Measurements from ENCODE around the gene ART1. TPM values are rescaled to one million over a fixed set of nuclear protein-coding genes. Genes with fewer than 3 reads are reported as not detected.

The ART1 gene
- total RNA-seq, 1 donor from 2014 or later, result not detected

DNA sequence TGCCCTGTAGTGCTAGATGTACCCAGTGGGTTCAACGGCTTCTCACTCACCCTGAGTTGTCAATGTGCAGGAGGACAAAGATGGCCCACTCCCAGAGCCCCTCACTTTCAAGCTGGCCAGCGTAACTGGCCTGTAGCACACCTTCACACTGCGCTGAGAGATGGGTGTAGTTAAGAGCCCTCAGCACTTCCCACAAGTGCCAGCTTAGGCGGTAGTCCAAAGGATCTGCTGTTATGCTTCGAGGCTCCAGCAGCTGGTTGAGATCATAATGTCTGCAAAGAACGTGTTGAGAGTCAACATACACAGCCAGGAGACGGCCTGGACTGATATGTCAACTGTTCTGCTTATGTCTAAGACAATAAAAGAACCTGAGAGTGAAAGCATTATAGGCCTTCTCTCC lies 41.0 kb downstream of the ART1 start:
- H3K9me3 ChIP-seq (ENCODE audit: insufficient read depth, low read depth, low read length), result no peaks in the 10 kb centered on the region
- peaks cover 20% of the 10 kb centered on the region for H4K20me1 ChIP-seq (ENCODE audit: insufficient read depth, low read length)
- no peak overlapping the region for H3K27ac ChIP-seq (ENCODE audit: low read depth, low read length)
- peaks cover 64% of the 10 kb centered on the region for H3K36me3 ChIP-seq (ENCODE audit: insufficient read depth, low read length)
- no peak overlapping the region for H3K4me3 Mint-ChIP-seq (ENCODE audit: unreplicated experiment)
- FAIRE-seq, result no peak
- H3K27me3 Mint-ChIP-seq (ENCODE audit: low read depth, unreplicated experiment), result no peaks in the 10 kb centered on the region
- H3K27ac Mint-ChIP-seq (ENCODE audit: unreplicated experiment), result no peak overlapping the region
- no peaks in the 10 kb centered on the region for H3K4me1 ChIP-seq (ENCODE audit: insufficient read depth, low read length)
- H3K9ac ChIP-seq (ENCODE audit: low read length), result no peak overlapping the region
- H3K4me2 ChIP-seq (ENCODE audit: low read length), result no peak overlapping the region
- peaks cover 2% of the 10 kb centered on the region for H3K4me1 Mint-ChIP-seq (ENCODE audit: low read depth, unreplicated experiment)
- no peak overlapping the region for H3K4me3 ChIP-seq (ENCODE audit: insufficient read depth, low read depth, low read length)
- H3K9me3 Mint-ChIP-seq (ENCODE audit: unreplicated experiment), result no peaks in the 10 kb centered on the region
- no peaks in the 10 kb centered on the region for H3K27me3 ChIP-seq (ENCODE audit: insufficient read depth, low read length)
- H3K36me3 Mint-ChIP-seq (ENCODE audit: low read depth, unreplicated experiment), result peaks cover 25% of the 10 kb centered on the region
- no peak for TF ChIP-seq EZH2 (IDR thresholded peaks at IDR 0.05; ENCODE audit: insufficient read depth, low read length)
- TF ChIP-seq CTCF (IDR thresholded peaks at IDR 0.05; ENCODE audit: insufficient read depth, low read depth, low read length), result no peak
- no peaks in the 10 kb centered on the region for H3K79me2 ChIP-seq (ENCODE audit: insufficient read depth, low read length)
- H2AFZ ChIP-seq (ENCODE audit: low read depth, low read length), result no peak overlapping the region
- no peak for DNase-seq (ENCODE audit: low read depth)

GRCh38 chr11:3686751-3687150 lies 41.8 kb downstream of the ART1 start:
- Mint-ChIP-seq H3K27me3 (ENCODE audit: low read depth, unreplicated experiment) (no peaks in the 10 kb centered on the region), H3K4me1 (ENCODE audit: low read depth, unreplicated experiment) (peaks cover 2% of the 10 kb centered on the region), H3K27ac (ENCODE audit: unreplicated experiment) (no peak overlapping the region), H3K9me3 (ENCODE audit: unreplicated experiment) (no peaks in the 10 kb centered on the region), H3K36me3 (ENCODE audit: low read depth, unreplicated experiment) (peaks cover 25% of the 10 kb centered on the region), H3K4me3 (ENCODE audit: unreplicated experiment) (no peak overlapping the region)
- H3K9me3 ChIP-seq (ENCODE audit: insufficient read depth, low read depth, low read length), result no peaks in the 10 kb centered on the region
- H2AFZ ChIP-seq (ENCODE audit: low read depth, low read length), result no peak overlapping the region
- H3K27me3 ChIP-seq (ENCODE audit: insufficient read depth, low read length), result no peaks in the 10 kb centered on the region
- H3K36me3 ChIP-seq (ENCODE audit: insufficient read depth, low read length), result peaks cover 64% of the 10 kb centered on the region
- FAIRE-seq (no peak), DNase-seq (ENCODE audit: low read depth) (no peak)
- no peak overlapping the region for H3K27ac ChIP-seq (ENCODE audit: low read depth, low read length)
- H4K20me1 ChIP-seq (ENCODE audit: insufficient read depth, low read length), result peaks cover 20% of the 10 kb centered on the region
- no peak overlapping the region for H3K9ac ChIP-seq (ENCODE audit: low read length)
- TF ChIP-seq EZH2 (IDR thresholded peaks at IDR 0.05; ENCODE audit: insufficient read depth, low read length) (no peak), CTCF (IDR thresholded peaks at IDR 0.05; ENCODE audit: insufficient read depth, low read depth, low read length) (no peak)
- no peaks in the 10 kb centered on the region for H3K79me2 ChIP-seq (ENCODE audit: insufficient read depth, low read length)
- H3K4me3 ChIP-seq (ENCODE audit: insufficient read depth, low read depth, low read length), result no peak overlapping the region
- H3K4me1 ChIP-seq (ENCODE audit: insufficient read depth, low read length), result no peaks in the 10 kb centered on the region
- H3K4me2 ChIP-seq (ENCODE audit: low read length), result no peak overlapping the region

DNA sequence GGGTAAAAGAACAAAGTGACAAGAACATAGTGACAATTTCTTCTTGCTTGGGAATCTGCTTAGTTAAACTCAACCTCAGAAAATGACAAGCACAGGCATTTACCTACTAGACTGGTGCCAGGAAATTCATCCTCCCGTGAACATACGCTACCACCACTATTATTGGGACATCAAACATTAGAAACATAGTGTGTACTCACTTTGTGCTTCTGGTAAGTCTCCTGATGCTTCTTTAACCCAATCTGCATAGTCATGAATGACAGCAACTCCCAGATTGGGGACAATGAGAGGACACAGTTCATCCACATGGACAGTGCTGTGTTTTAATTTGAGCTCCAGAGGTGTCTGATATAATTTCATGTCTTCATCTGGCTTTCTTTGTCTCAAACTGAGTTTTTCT lies 55.5 kb downstream of the ART1 start:
- Mint-ChIP-seq H3K27me3 (ENCODE audit: low read depth, unreplicated experiment) (no peaks in the 10 kb centered on the region), H3K9me3 (ENCODE audit: unreplicated experiment) (no peaks in the 10 kb centered on the region), H3K36me3 (ENCODE audit: low read depth, unreplicated experiment) (peaks cover 7% of the 10 kb centered on the region), H3K4me3 (ENCODE audit: unreplicated experiment) (no peak overlapping the region), H3K27ac (ENCODE audit: unreplicated experiment) (no peak overlapping the region), H3K4me1 (ENCODE audit: low read depth, unreplicated experiment) (peaks cover 2% of the 10 kb centered on the region)
- no peaks in the 10 kb centered on the region for H3K9me3 ChIP-seq (ENCODE audit: insufficient read depth, low read depth, low read length)
- DNase-seq (ENCODE audit: low read depth) (no peak), FAIRE-seq (no peak)
- H3K4me3 ChIP-seq (ENCODE audit: insufficient read depth, low read depth, low read length), result no peak overlapping the region
- no peak overlapping the region for H3K4me2 ChIP-seq (ENCODE audit: low read length)
- no peak overlapping the region for H3K9ac ChIP-seq (ENCODE audit: low read length)
- TF ChIP-seq CTCF (IDR thresholded peaks at IDR 0.05; ENCODE audit: insufficient read depth, low read depth, low read length) (no peak), EZH2 (IDR thresholded peaks at IDR 0.05; ENCODE audit: insufficient read depth, low read length) (no peak)
- H3K4me1 ChIP-seq (ENCODE audit: insufficient read depth, low read length), result peaks cover 7% of the 10 kb centered on the region
- H2AFZ ChIP-seq (ENCODE audit: low read depth, low read length), result no peak overlapping the region
- no peaks in the 10 kb centered on the region for H3K27me3 ChIP-seq (ENCODE audit: insufficient read depth, low read length)
- H3K36me3 ChIP-seq (ENCODE audit: insufficient read depth, low read length), result peaks cover 71% of the 10 kb centered on the region
- H4K20me1 ChIP-seq (ENCODE audit: insufficient read depth, low read length), result peaks cover 17% of the 10 kb centered on the region
- H3K27ac ChIP-seq (ENCODE audit: low read depth, low read length), result no peak overlapping the region
- H3K79me2 ChIP-seq (ENCODE audit: insufficient read depth, low read length), result peaks cover 8% of the 10 kb centered on the region
